ENCODE data around the gene RELN. TPM values are rescaled to one million over a fixed set of nuclear protein-coding genes. Genes with fewer than 3 reads are reported as not detected.

RELN gene
- total RNA-seq, 2 donors from 2014 or later = 2.6 to 3.0 TPM

DNA sequence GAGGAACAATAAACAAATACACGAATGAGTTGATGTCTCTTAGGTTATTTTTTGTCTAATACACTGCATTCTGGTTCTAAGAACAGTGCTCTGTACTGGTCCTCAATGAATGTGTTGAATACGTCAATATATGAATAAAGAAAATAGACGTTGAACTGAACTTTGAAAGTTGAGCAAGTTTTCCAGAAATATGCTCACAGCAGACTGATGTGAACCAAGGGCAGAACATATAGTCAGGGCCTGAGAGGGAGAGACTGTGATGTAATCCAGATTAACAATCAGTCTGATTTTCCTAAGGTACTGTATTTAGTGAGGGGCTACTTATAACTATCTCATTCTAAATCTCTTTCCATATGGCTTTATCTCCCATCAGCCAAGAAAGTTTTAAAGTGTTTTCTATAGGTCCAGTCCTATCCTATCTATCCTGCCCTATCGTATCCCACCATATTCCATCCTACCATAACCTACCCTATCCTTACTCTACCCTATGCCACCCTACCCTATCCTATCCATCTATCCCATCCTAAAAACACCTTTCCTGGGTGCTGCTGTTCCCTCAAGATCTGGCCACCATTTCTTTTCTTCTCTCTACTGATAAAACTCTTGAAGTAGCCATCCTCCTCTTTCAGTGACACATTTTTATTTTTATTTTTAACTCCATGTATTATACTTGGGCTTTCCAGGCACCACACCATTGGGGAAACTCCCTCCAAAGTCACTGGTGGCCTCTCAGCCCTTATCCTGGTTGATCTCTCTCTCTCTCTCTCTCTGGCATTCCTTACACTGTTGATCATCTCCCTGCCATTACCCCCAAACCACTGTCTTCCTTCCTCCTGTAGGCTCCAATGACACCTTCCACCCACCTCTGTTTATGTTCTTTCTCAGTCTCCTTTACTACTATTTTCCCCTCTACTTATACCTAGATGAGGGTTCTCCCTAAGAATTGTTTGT lies 331.1 kb downstream of the RELN start:
- no peak overlapping the region for H3K27ac ChIP-seq
- H3K4me1 ChIP-seq (replicated peaks) = no peaks in the 10 kb centered on the region
- H3K27me3 ChIP-seq (replicated peaks; ENCODE audit: insufficient read depth) = no peaks in the 10 kb centered on the region
- DNase-seq (ENCODE audit: low spot score) = no peak
- 83% methylated on average over 4 of the region's 4 CpGs for WGBS
- H3K4me3 ChIP-seq = no peak overlapping the region
- H3K9me3 ChIP-seq = no peaks in the 10 kb centered on the region
- H3K36me3 ChIP-seq = no peaks in the 10 kb centered on the region
- TF ChIP-seq POLR2A (IDR thresholded peaks at IDR 0.05) (no peak), CTCF (IDR thresholded peaks at IDR 0.05) (no peak), POLR2AphosphoS5 (IDR thresholded peaks at IDR 0.05) (no peak)
- intact Hi-C loops (cut with DNase I) = no loop called here

DNA sequence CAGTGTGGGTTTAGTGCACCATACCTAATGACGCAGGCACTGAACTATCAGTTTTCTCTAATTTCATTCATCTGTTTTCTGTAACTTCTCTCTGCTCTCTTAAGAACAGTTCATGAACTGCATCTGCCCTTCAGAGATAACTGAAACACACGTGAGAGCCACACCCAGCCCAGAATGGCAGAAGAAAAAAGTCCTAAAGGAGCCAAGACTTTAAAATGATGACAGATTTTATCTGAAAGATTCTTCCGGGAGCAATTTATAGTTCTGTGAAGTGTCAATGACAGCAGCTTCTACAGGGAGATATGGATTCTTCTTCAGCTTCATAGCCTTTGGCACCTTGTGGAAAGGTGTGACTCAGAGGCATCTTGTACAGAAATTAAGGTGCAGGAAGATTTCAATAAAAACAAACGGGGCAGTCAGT lies 332.0 kb downstream of the RELN start:
- Histone ChIP-seq H3K4me1 (replicated peaks) (no peaks in the 10 kb centered on the region), H3K27me3 (replicated peaks; ENCODE audit: insufficient read depth) (no peaks in the 10 kb centered on the region), H3K27ac (no peak overlapping the region), H3K9me3 (no peaks in the 10 kb centered on the region), H3K36me3 (no peaks in the 10 kb centered on the region), H3K4me3 (no peak overlapping the region)
- intact Hi-C loops (cut with DNase I) = no loop called here
- 37% methylated on average over 4 of the region's 4 CpGs for WGBS
- TF ChIP-seq POLR2AphosphoS5 (IDR thresholded peaks at IDR 0.05) (no peak), CTCF (IDR thresholded peaks at IDR 0.05) (no peak), POLR2A (IDR thresholded peaks at IDR 0.05) (no peak)
- DNase-seq (ENCODE audit: low spot score) = no peak

DNA sequence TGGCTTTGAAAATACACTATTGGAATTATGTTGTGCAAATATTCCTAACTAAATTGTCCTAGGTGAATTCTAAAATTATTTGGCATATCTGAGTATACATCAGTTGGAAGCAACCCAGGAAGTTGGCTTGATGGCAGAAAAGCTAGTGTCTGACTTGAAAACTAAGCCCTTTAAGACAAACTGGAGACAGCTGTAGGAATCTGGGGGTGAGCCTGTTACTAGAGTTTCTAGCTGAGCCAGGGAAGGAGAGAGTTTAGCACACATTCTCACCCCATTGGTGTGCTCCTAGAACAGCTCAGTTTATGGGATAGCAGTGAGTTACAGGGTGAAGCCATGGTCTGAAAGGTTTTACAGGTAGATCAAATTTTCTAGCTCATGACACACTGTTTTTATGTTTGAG lies 333.2 kb downstream of the RELN start:
- H3K27ac ChIP-seq = no peak overlapping the region
- DNase-seq (ENCODE audit: low spot score) = no peak
- TF ChIP-seq POLR2AphosphoS5 (IDR thresholded peaks at IDR 0.05) (no peak), POLR2A (IDR thresholded peaks at IDR 0.05) (no peak), CTCF (IDR thresholded peaks at IDR 0.05) (no peak)
- H3K36me3 ChIP-seq = no peaks in the 10 kb centered on the region
- intact Hi-C loops (cut with DNase I) = no loop called here
- no peaks in the 10 kb centered on the region for H3K9me3 ChIP-seq
- H3K4me1 ChIP-seq (replicated peaks) = no peaks in the 10 kb centered on the region
- no peak overlapping the region for H3K4me3 ChIP-seq
- no peaks in the 10 kb centered on the region for H3K27me3 ChIP-seq (replicated peaks; ENCODE audit: insufficient read depth)

GRCh38 chr7:103651593-103652377 lies 337.7 kb downstream of the RELN start:
- Histone ChIP-seq H3K9me3 (no peaks in the 10 kb centered on the region), H3K27me3 (replicated peaks; ENCODE audit: insufficient read depth) (no peaks in the 10 kb centered on the region), H3K4me1 (replicated peaks) (no peaks in the 10 kb centered on the region), H3K27ac (no peak overlapping the region), H3K36me3 (no peaks in the 10 kb centered on the region), H3K4me3 (no peak overlapping the region)
- no peak for DNase-seq (ENCODE audit: low spot score)
- TF ChIP-seq POLR2A (IDR thresholded peaks at IDR 0.05) (no peak), POLR2AphosphoS5 (IDR thresholded peaks at IDR 0.05) (no peak), CTCF (IDR thresholded peaks at IDR 0.05) (no peak)
- intact Hi-C loops (cut with DNase I) = no loop called here
- WGBS = 15% methylated on average over 3 of the region's 3 CpGs
